HG02763 (cell line): Measurements from ENCODE around the gene MISP3.

ENCODE experiments used
- ATAC-seq: cut with Tn5 transposase; IDR thresholded peaks from one replicate; pipeline ENCODE4 v1.9.1; 2021; ENCODE audit warnings: mild to moderate bottlenecking, moderate library complexity; ENCODE audit not compliant: unreplicated experiment

Gene MISP3

DNA sequence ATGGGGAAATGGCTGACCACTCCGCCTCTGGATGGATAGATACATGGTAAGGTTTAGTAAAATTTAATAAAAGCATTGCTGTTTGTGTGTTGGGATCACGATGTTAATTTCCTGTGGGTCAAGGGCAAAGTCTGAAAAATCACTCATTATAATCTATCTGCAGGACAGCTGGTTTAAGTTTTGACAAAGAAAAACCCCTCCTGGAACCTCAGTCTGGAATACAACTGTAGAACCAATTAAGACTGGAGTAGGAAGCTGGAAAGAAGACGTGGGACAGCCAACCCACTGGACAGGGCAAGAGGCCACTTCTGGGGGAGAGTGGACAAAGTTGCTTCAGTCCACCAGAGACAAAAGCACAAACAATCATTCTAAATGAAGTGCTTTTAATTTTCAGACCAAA lies 46.6 kb downstream of the MISP3 start:
- no peak for ATAC-seq

- no peak for ATAC-seq
Measured at GRCh38 chr19:14119644-14120496, 47.3 kb downstream of the MISP3 start.

DNA sequence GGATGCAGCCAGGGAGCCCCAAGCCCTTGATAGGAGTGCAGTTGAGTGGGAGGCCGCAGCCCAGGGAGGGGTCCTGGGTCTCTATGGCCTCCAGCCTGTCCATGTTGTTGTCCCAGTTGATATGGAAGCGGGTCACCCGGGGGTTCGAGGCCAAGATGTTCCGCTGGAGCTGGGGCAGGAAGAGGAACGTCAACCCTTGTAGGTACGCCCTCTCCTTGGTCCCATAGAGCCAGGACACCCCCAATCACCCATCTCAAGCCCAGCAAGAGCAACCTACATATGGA lies 47.9 kb downstream of the MISP3 start:
- no peak for ATAC-seq

DNA sequence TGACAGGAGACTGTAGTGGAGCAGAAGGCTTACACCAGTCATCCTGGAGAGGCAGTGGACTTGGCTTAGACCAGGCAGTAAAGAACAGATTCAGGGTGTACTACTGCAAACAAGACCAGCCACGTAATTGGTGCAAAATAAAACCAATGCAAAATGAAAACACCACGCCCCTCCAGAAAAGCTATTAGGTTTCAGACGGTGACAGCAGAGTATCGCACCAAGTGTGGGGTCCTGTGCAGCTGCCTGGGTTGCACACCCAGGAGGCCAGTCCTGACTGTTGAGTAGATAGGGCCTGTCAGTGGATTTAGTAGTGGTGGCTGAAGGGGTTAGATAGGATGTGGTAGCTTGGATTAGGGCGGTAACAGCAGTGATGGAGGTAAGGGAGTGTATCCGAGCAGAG lies 50.3 kb downstream of the MISP3 start:
- ATAC-seq: no peak
